ENCODE data around the gene TIPARP. TPM values are rescaled to one million over a fixed set of nuclear protein-coding genes. Genes with fewer than 3 reads are reported as not detected.

TIPARP gene
- total and polyA plus RNA-seq, 2 of the 13 experiments (the other 11 are each of a cell fraction or from before 2014, with no cell fraction given), result 7.3 to 19.7 TPM

DNA sequence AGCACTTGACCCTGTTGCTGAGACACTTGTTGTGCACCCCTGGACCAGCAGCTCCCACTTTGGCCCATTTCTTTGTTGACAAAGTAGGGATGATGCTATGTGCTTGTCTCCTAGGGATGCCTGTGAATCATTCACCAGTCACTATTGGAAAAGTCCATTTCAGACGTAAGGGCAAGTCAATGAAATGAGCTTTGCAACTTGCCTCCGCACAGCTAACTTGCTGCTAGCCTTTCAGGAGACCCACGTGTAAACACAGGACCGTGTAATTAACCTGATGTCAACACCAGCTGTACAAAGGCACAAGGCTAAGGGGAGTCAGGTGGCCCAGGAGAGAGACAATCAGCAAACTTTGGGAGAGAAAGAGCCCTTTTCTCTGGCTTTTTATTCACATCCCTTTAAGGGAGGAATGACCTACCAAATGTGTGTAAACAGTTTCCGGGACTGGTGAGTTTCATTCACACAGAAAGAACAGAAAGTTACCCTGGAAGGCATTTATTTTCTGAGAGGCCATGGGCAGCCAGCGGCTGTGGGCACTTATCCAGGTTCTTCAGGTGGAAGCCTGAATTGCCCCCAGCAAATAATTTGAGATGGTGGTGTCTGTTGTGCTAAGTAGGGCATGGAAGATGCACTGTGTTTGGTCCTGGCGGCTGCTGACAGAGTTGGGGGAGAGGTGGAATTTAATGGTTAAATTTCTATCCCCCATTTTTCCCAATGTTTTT lies 54.0 kb downstream of the TIPARP start (continued):
- TF ChIP-seq, protein P1, sequence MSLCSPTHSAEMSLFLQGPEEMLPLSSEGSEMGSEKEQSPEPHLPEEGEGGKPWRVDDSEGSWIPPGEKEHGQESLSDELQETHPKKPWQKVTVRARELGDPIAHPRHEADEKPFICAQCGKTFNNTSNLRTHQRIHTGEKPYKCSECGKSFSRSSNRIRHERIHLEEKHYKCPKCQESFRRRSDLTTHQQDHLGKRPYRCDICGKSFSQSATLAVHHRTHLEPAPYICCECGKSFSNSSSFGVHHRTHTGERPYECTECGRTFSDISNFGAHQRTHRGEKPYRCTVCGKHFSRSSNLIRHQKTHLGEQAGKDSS (CRISPR knock-in tag; IDR thresholded peaks at IDR 0.05; ENCODE audit: borderline replicate concordance, low read depth), result no peak
- TF ChIP-seq SIN3B (IDR thresholded peaks at IDR 0.05; ENCODE audit: low read length), result no peak
- no peak for TF ChIP-seq SSRP1 (CRISPR knock-in tag; IDR thresholded peaks at IDR 0.05)
- TF ChIP-seq FOXO1 (CRISPR knock-in tag; IDR thresholded peaks at IDR 0.05), result peak; percentile 94
- TF ChIP-seq KLF6 (CRISPR knock-in tag; IDR thresholded peaks at IDR 0.05), result peak; percentile 76
- no peak for TF ChIP-seq ZNF607 (CRISPR knock-in tag; IDR thresholded peaks at IDR 0.05; ENCODE audit: borderline replicate concordance)
- TF ChIP-seq CEBPB (IDR thresholded peaks at IDR 0.05; ENCODE audit: borderline replicate concordance, low read depth, low read length), result peak; percentile 17; the same call in 1 of the 2 replicates
- TF ChIP-seq ZSCAN31 (CRISPR knock-in tag; IDR thresholded peaks at IDR 0.05; ENCODE audit: low read depth), result peak; percentile 74
- no peak for TF ChIP-seq ARNT2 (CRISPR knock-in tag; IDR thresholded peaks at IDR 0.05; ENCODE audit: low read depth)
- TF ChIP-seq JDP2 (CRISPR knock-in tag; IDR thresholded peaks at IDR 0.05; ENCODE audit: borderline replicate concordance), result no peak
- no peak for TF ChIP-seq IKZF4 (CRISPR knock-in tag; IDR thresholded peaks at IDR 0.05; ENCODE audit: borderline replicate concordance, low read depth, not compliant biosample characterization)
- TF ChIP-seq POLR2AphosphoS5 (IDR thresholded peaks at IDR 0.05; ENCODE audit: low read depth, low read length), result no peak
- TF ChIP-seq ISX (CRISPR knock-in tag; conservative IDR thresholded peaks at IDR 0.05), result no peak
- no peak for TF ChIP-seq SMARCC2 (IDR thresholded peaks at IDR 0.05)
- no peak for TF ChIP-seq ZNF256 (CRISPR knock-in tag; conservative IDR thresholded peaks at IDR 0.05)
- no peak for TF ChIP-seq ZNF841 (CRISPR knock-in tag; IDR thresholded peaks at IDR 0.05; ENCODE audit: borderline replicate concordance)
- TF ChIP-seq RFX1 (IDR thresholded peaks at IDR 0.05), result peak; percentile 42; the same call in 1 of the 2 replicates
- TF ChIP-seq NAIF1 (CRISPR knock-in tag; IDR thresholded peaks at IDR 0.05; ENCODE audit: borderline replicate concordance), result no peak
- TF ChIP-seq CCAR2 (optimal IDR thresholded peaks at IDR 0.05; ENCODE audit: low read depth, low read length), result no peak
- TF ChIP-seq HMG20B (CRISPR knock-in tag; conservative IDR thresholded peaks at IDR 0.05), result 0 out of 2 replicates have a peak, but pooled peaks have one; percentile 37
- no peak for TF ChIP-seq ZNF496 (CRISPR knock-in tag; IDR thresholded peaks at IDR 0.05; ENCODE audit: insufficient replicate concordance)
- TF ChIP-seq STAG1 (CRISPR knock-in tag; IDR thresholded peaks at IDR 0.05), result no peak; the same call in 1 of the 2 replicates
- no peak for TF ChIP-seq NRL (CRISPR knock-in tag; IDR thresholded peaks at IDR 0.05; ENCODE audit: borderline replicate concordance)
- TF ChIP-seq DMAP1 (CRISPR knock-in tag; IDR thresholded peaks at IDR 0.05), result peak; percentile 32; the same call in 1 of the 2 replicates
- peak; percentile 60 for TF ChIP-seq SKI (IDR thresholded peaks at IDR 0.05; ENCODE audit: partially characterized antibody)
- TF ChIP-seq TBL1XR1 (IDR thresholded peaks at IDR 0.05; ENCODE audit: borderline replicate concordance, low read length, partially characterized antibody), result no peak
- TF ChIP-seq FOXA3 (CRISPR knock-in tag; IDR thresholded peaks at IDR 0.05), result peak; percentile 92; the same call in 1 of the 2 replicates
- TF ChIP-seq SETDB1 (CRISPR knock-in tag; IDR thresholded peaks at IDR 0.05; ENCODE audit: borderline replicate concordance), result no peak
- no peak for TF ChIP-seq SMAD9 (CRISPR knock-in tag; IDR thresholded peaks at IDR 0.05)
